HG03108 (cell line): ENCODE results near the gene NDRG3.

ENCODE experiments used
- ATAC-seq: cut with Tn5 transposase; IDR thresholded peaks from one replicate; pipeline ENCODE4 v1.9.1; 2021; ENCODE audit warnings: moderate library complexity; ENCODE audit not compliant: unreplicated experiment

NDRG3 gene

GRCh38 chr20:36761125-36761524, 15.2 kb upstream of the NDRG3 start:
- ATAC-seq, result no peak

GRCh38 chr20:36760647-36761046, 14.8 kb upstream of the NDRG3 start:
- ATAC-seq, result no peak

- ATAC-seq, result no peak
Measured at GRCh38 chr20:36758276-36758675, 12.4 kb upstream of the NDRG3 start.

GRCh38 chr20:36756496-36756895, 10.6 kb upstream of the NDRG3 start:
- no peak for ATAC-seq

- no peak for ATAC-seq
Measured at GRCh38 chr20:36754656-36755222, 8.8 kb upstream of the NDRG3 start.

GRCh38 chr20:36752582-36752981, 6.7 kb upstream of the NDRG3 start:
- ATAC-seq, result no peak

- ATAC-seq, result no peak
Measured at GRCh38 chr20:36745234-36745926, 510 bp downstream of the NDRG3 start.

- no peak for ATAC-seq
Measured at GRCh38 chr20:36744764-36745191, 1.1 kb downstream of the NDRG3 start.

- ATAC-seq, result no peak
Measured at GRCh38 chr20:36744243-36744642, 1.6 kb downstream of the NDRG3 start.

- no peak for ATAC-seq
Measured at GRCh38 chr20:36742558-36742957, 3.3 kb downstream of the NDRG3 start.

- ATAC-seq, result no peak
Measured at GRCh38 chr20:36741072-36741471, 4.8 kb downstream of the NDRG3 start.

- no peak for ATAC-seq
Measured at GRCh38 chr20:36737183-36737499, 8.7 kb downstream of the NDRG3 start.

GRCh38 chr20:36736451-36737182, 9.3 kb downstream of the NDRG3 start:
- no peak for ATAC-seq

GRCh38 chr20:36732456-36732855, 13.4 kb downstream of the NDRG3 start:
- no peak for ATAC-seq

- no peak for ATAC-seq
Measured at GRCh38 chr20:36728986-36729385, 16.9 kb downstream of the NDRG3 start.

- ATAC-seq, result no peak
Measured at GRCh38 chr20:36726168-36726567, 19.7 kb downstream of the NDRG3 start.

- no peak for ATAC-seq
Measured at GRCh38 chr20:36720510-36720909, 25.4 kb downstream of the NDRG3 start.

GRCh38 chr20:36717657-36718056, 28.2 kb downstream of the NDRG3 start:
- ATAC-seq, result no peak

GRCh38 chr20:36717021-36717420, 28.9 kb downstream of the NDRG3 start:
- ATAC-seq, result no peak

GRCh38 chr20:36712775-36713174, 33.1 kb downstream of the NDRG3 start:
- ATAC-seq, result no peak

- ATAC-seq, result no peak
Measured at GRCh38 chr20:36709126-36709525, 36.8 kb downstream of the NDRG3 start.

GRCh38 chr20:36703530-36703929, 42.4 kb downstream of the NDRG3 start:
- no peak for ATAC-seq
